Astrocyte (in vitro differentiated cells and primary cell): ENCODE measurements around the gene UTS2. TPM values are rescaled to one million over a fixed set of nuclear protein-coding genes. Genes with fewer than 3 reads are reported as not detected.

Experiments used
- DNase-seq: peaks from one replicate; pipeline ENCODE4 v3.0.0-alpha.2; 2010; ENCODE audit warnings: low read depth
- FAIRE-seq: peaks from 2 replicates; lab custom pipeline; 2011; peaks lifted over from hg19 to GRCh38; lab: Jason Lieb, UNC
- H2AFZ ChIP-seq: 2 replicates; pipeline ENCODE4 v1.6.0; 2012; ENCODE audit warnings: low read depth, low read length, inconsistent platforms
- H3K27ac ChIP-seq: 2 replicates; pipeline ENCODE4 v1.5.1; 2011; ENCODE audit warnings: low read depth, low read length, inconsistent platforms
- H3K27me3 ChIP-seq: 2 replicates; pipeline ENCODE4 v1.6.0; 2011; ENCODE audit warnings: low read length, inconsistent platforms; ENCODE audit not compliant: insufficient read depth
- H3K36me3 ChIP-seq: 2 replicates; pipeline ENCODE4 v1.5.1; 2011; ENCODE audit warnings: low read length, inconsistent platforms; ENCODE audit not compliant: insufficient read depth
- H3K4me1 ChIP-seq: 2 replicates; pipeline ENCODE4 v1.5.1; 2011; ENCODE audit warnings: low read length, inconsistent platforms; ENCODE audit not compliant: insufficient read depth
- H3K4me2 ChIP-seq: 2 replicates; pipeline ENCODE4 v1.6.0; 2012; ENCODE audit warnings: low read length, inconsistent platforms
- H3K4me3 ChIP-seq: 2 replicates; pipeline ENCODE4 v1.5.1; 2011; ENCODE audit warnings: low read depth, mild to moderate bottlenecking, low read length, inconsistent platforms; ENCODE audit not compliant: insufficient read depth
- H3K79me2 ChIP-seq: 2 replicates; pipeline ENCODE4 v1.6.0; 2012; ENCODE audit warnings: mild to moderate bottlenecking, low read length, inconsistent platforms; ENCODE audit not compliant: insufficient read depth
- H3K9ac ChIP-seq: 2 replicates; pipeline ENCODE4 v1.6.0; 2012; ENCODE audit warnings: mild to moderate bottlenecking, low read length, inconsistent platforms
- H3K9me3 ChIP-seq: 2 replicates; pipeline ENCODE4 v1.5.1; 2012; ENCODE audit warnings: low read depth, mild to moderate bottlenecking, low read length, inconsistent platforms; ENCODE audit not compliant: insufficient read depth
- H4K20me1 ChIP-seq: 2 replicates; pipeline ENCODE4 v1.6.0; 2012; ENCODE audit warnings: low read length, inconsistent platforms; ENCODE audit not compliant: insufficient read depth
- H3K27ac Mint-ChIP-seq: one replicate; pipeline ENCODE4 v1.8.0; 2021; ENCODE audit warnings: mild to moderate bottlenecking, mixed read lengths; ENCODE audit not compliant: unreplicated experiment
- H3K27me3 Mint-ChIP-seq: one replicate; pipeline ENCODE4 v1.8.0; 2021; ENCODE audit warnings: low read depth, mixed read lengths; ENCODE audit not compliant: unreplicated experiment
- H3K36me3 Mint-ChIP-seq: one replicate; pipeline ENCODE4 v1.8.0; 2021; ENCODE audit warnings: low read depth, mixed read lengths; ENCODE audit not compliant: unreplicated experiment
- H3K4me1 Mint-ChIP-seq: one replicate; pipeline ENCODE4 v1.8.0; 2021; ENCODE audit warnings: low read depth, mixed read lengths; ENCODE audit not compliant: unreplicated experiment
- H3K4me3 Mint-ChIP-seq: one replicate; pipeline ENCODE4 v1.8.0; 2021; ENCODE audit warnings: mild to moderate bottlenecking, moderate library complexity, mixed read lengths; ENCODE audit not compliant: unreplicated experiment
- H3K9me3 Mint-ChIP-seq: one replicate; pipeline ENCODE4 v1.8.0; 2021; ENCODE audit warnings: mild to moderate bottlenecking, mixed read lengths; ENCODE audit not compliant: unreplicated experiment
- EZH2 ChIP-seq: IDR thresholded peaks from 2 replicates; pipeline ENCODE4 v1.6.1; 2012; ENCODE audit warnings: mild to moderate bottlenecking, low read length, inconsistent platforms; ENCODE audit not compliant: insufficient read depth
- total RNA-seq: library from RNA; stranded (reverse); gene quantifications from 2 replicates; pipeline ENCODE4 v1.2.1, GENCODE V29; 2021
- TF ChIP-seq, protein P1 (sequence below): IDR thresholded peaks from 2 replicates; pipeline ENCODE4 v1.5.1; 2011; ENCODE audit warnings: low read depth, mild to moderate bottlenecking, inconsistent platforms, low read length, moderate library complexity; ENCODE audit not compliant: insufficient read depth

Gene UTS2
- total RNA-seq, 1 donor from 2014 or later, result not detected

DNA sequence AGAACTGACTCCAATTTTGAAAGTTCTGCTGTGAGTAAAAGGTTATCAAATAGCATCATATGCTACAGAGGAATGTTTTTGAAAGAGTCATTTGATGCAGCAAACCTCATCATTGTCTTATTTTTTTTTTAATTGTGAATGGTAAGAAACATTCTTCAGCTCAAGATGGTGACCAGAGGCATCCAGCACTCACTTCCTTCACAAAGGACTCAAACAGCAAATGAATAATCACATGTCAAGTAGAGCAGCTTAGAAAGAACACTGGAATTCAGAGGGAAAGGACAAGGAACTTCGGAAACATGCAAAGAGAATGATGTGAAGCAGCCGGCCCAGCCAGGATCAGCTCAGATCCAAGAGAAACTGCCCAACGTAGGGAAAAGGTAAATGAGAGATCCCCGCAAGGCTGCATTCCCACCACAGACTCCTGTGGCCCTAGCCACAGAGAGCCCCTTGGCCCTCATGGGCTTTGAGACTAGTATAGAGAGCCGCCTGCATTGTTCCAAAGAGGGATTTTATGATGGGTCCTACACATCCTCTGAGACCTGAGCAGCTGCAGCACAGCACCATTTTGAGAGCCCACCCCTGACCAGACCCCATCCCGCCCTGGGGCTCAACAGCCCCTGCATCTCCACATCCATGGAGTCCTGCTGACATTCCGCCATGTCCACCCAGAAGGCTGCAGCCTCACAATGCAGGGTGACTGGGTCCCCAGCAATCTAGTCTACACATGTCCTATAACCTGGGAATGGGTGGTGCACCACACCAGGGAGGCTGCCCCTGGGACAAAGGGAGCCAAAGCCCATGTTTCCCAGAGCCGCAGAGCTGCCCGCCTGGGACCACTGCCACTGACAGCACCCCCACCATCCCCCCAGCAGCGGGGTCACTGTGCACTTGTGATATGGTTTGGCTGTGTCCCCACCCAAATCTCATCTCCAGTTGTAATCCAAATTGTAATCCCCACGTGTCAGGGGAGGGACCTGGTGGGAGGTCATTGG is 21.2 kb upstream of the UTS2 start:
- no peaks in the 10 kb centered on the region for H3K9me3 ChIP-seq
- no peaks in the 10 kb centered on the region for H3K4me1 ChIP-seq
- Mint-ChIP-seq H3K4me1 (no peaks in the 10 kb centered on the region), H3K27ac (no peak overlapping the region), H3K4me3 (no peak overlapping the region), H3K36me3 (no peaks in the 10 kb centered on the region), H3K27me3 (peaks cover 9% of the 10 kb centered on the region), H3K9me3 (peaks cover 13% of the 10 kb centered on the region)
- H3K27me3 ChIP-seq, result no peaks in the 10 kb centered on the region
- peak; percentile 38 for DNase-seq
- no peak for FAIRE-seq
- H3K4me3 ChIP-seq, result no peak overlapping the region
- no peaks in the 10 kb centered on the region for H3K36me3 ChIP-seq
- no peak overlapping the region for H3K9ac ChIP-seq
- no peak overlapping the region for H3K4me2 ChIP-seq
- H2AFZ ChIP-seq, result no peak overlapping the region
- no peaks in the 10 kb centered on the region for H4K20me1 ChIP-seq
- H3K27ac ChIP-seq, result no peak overlapping the region
- TF ChIP-seq EZH2, result no peak
- TF ChIP-seq, protein P1, sequence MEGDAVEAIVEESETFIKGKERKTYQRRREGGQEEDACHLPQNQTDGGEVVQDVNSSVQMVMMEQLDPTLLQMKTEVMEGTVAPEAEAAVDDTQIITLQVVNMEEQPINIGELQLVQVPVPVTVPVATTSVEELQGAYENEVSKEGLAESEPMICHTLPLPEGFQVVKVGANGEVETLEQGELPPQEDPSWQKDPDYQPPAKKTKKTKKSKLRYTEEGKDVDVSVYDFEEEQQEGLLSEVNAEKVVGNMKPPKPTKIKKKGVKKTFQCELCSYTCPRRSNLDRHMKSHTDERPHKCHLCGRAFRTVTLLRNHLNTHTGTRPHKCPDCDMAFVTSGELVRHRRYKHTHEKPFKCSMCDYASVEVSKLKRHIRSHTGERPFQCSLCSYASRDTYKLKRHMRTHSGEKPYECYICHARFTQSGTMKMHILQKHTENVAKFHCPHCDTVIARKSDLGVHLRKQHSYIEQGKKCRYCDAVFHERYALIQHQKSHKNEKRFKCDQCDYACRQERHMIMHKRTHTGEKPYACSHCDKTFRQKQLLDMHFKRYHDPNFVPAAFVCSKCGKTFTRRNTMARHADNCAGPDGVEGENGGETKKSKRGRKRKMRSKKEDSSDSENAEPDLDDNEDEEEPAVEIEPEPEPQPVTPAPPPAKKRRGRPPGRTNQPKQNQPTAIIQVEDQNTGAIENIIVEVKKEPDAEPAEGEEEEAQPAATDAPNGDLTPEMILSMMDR, result no peak
- H3K79me2 ChIP-seq, result no peaks in the 10 kb centered on the region

DNA sequence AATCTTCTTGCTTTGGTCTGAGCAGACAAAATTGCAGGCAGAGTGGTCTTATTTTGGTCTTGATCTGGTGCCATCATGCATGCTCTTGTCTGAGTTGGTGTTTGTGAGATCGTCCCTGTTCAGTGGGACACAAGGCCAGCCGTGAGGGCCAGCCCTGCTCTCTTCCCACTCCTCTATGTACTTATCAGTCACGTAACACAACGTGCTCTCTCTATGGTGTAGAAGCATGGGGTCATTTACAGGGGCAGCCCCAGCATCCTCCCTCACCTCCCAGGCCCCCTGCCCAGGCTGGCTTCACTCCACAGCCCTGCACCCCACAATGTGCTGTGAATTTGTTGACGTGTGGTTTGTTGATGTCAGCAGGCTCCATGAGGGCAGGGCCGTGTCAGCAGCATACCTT is 18.3 kb upstream of the UTS2 start:
- Histone ChIP-seq H3K27ac (no peak overlapping the region), H3K4me3 (no peak overlapping the region), H3K9ac (no peak overlapping the region), H3K27me3 (no peaks in the 10 kb centered on the region), H4K20me1 (no peaks in the 10 kb centered on the region), H3K79me2 (no peaks in the 10 kb centered on the region), H3K4me1 (no peaks in the 10 kb centered on the region), H3K9me3 (no peaks in the 10 kb centered on the region), H2AFZ (no peak overlapping the region), H3K36me3 (no peaks in the 10 kb centered on the region), H3K4me2 (no peak overlapping the region)
- Mint-ChIP-seq H3K27me3 (peaks cover 12% of the 10 kb centered on the region), H3K27ac (no peak overlapping the region), H3K4me1 (no peaks in the 10 kb centered on the region), H3K9me3 (peaks cover 9% of the 10 kb centered on the region), H3K4me3 (no peak overlapping the region), H3K36me3 (no peaks in the 10 kb centered on the region)
- no peak for FAIRE-seq
- no peak for DNase-seq
- no peak for TF ChIP-seq EZH2
- TF ChIP-seq, protein P1, result no peak
